Mesenchymal stem cell (in vitro differentiated cells and primary cell): Measurements from ENCODE around the gene MYD88.
"Not testable (repeated sequence)": the region's sequence is repeated elsewhere in the genome, so short reads cannot be mapped to it uniquely, and the experiment has no call there.

Source experiments
- DNase-seq: peaks from one replicate; pipeline ENCODE4 v3.0.0-alpha.2; 2013
- H2AFZ ChIP-seq: one replicate; pipeline ENCODE4 v1.6.1; 2013; ENCODE audit warnings: low read depth, mild to moderate bottlenecking, control low read depth, inconsistent platforms, low read length, moderate library complexity
- H2AK5ac ChIP-seq: 2 replicates; pipeline ENCODE4 v1.6.1; 2013; ENCODE audit warnings: low read length, moderate library complexity, mild to moderate bottlenecking, inconsistent platforms; ENCODE audit not compliant: severe bottlenecking
- H2BK120ac ChIP-seq: one replicate; pipeline ENCODE4 v1.6.1; 2013; ENCODE audit warnings: low read depth, mild to moderate bottlenecking, inconsistent platforms, low read length, moderate library complexity
- H2BK12ac ChIP-seq, 2 experiments: one replicate each; pipeline ENCODE4 v1.6.1; 2013; ENCODE audit warnings: inconsistent platforms in 2 of 2, low read length in 2 of 2, mild to moderate bottlenecking in 2 of 2, moderate library complexity in 2 of 2, control low read depth in 1 of 2
- H2BK15ac ChIP-seq: one replicate; pipeline ENCODE4 v1.6.1; 2013; ENCODE audit warnings: mild to moderate bottlenecking, low read depth, inconsistent platforms; ENCODE audit not compliant: poor library complexity, severe bottlenecking
- H2BK5ac ChIP-seq: 2 replicates; pipeline ENCODE4 v1.6.1; 2013; ENCODE audit warnings: low read depth, mild to moderate bottlenecking, low read length, control low read depth, inconsistent platforms; ENCODE audit not compliant: poor library complexity, severe bottlenecking
- H3K14ac ChIP-seq, 2 experiments: one replicate each; pipeline ENCODE4 v1.6.1; 2013; ENCODE audit warnings: inconsistent platforms in 2 of 2, low read length in 2 of 2, control low read depth in 1 of 2, mild to moderate bottlenecking in 1 of 2, moderate library complexity in 1 of 2
- H3K18ac ChIP-seq, 2 experiments: one replicate each; pipeline ENCODE4 v1.6.1; 2013; ENCODE audit warnings: inconsistent platforms in 2 of 2, low read length in 2 of 2, control low read depth in 1 of 2, low read depth in 1 of 2, mild to moderate bottlenecking in 1 of 2
- H3K23ac ChIP-seq, 2 experiments: one replicate each; pipeline ENCODE4 v1.6.1; 2013; ENCODE audit warnings: inconsistent platforms in 2 of 2, low read length in 2 of 2, mild to moderate bottlenecking in 2 of 2, moderate library complexity in 2 of 2, control low read depth in 1 of 2
- H3K27ac ChIP-seq: 2 replicates; pipeline ENCODE4 v1.5.1; 2013; ENCODE audit warnings: mild to moderate bottlenecking, moderate library complexity, low read length, control low read depth, inconsistent platforms; ENCODE audit not compliant: poor library complexity, severe bottlenecking
- H3K27me3 ChIP-seq, 2 experiments: 2 replicates each; pipeline versions ENCODE4 v1.6.1 to v1.7.0; 2013; ENCODE audit warnings: low read length in 2 of 2, mild to moderate bottlenecking in 2 of 2, moderate library complexity in 2 of 2, control low read depth in 1 of 2, inconsistent platforms in 1 of 2; ENCODE audit not compliant: control insufficient read depth in 1 of 2, insufficient read depth in 1 of 2
- H3K36me3 ChIP-seq, 2 experiments: 2 replicates each; pipeline versions ENCODE4 v1.6.1 to v1.7.0; 2013; ENCODE audit warnings: low read length in 2 of 2, control low read depth in 1 of 2, inconsistent platforms in 1 of 2, low read depth in 1 of 2, mild to moderate bottlenecking in 1 of 2; ENCODE audit not compliant: insufficient read depth in 2 of 2, control insufficient read depth in 1 of 2
- H3K4ac ChIP-seq, 2 experiments: one replicate each; pipeline ENCODE4 v1.6.1; 2013; ENCODE audit warnings: inconsistent platforms in 2 of 2, low read length in 2 of 2, mild to moderate bottlenecking in 2 of 2, moderate library complexity in 2 of 2, control low read depth in 1 of 2, low read depth in 1 of 2
- H3K4me1 ChIP-seq: 2 replicates; pipeline ENCODE4 v1.6.1; 2013; ENCODE audit warnings: low read depth, low read length, control low read depth; ENCODE audit not compliant: control insufficient read depth, insufficient read depth
- H3K4me2 ChIP-seq: 2 replicates; pipeline ENCODE4 v1.6.1; 2013; ENCODE audit warnings: low read length, mild to moderate bottlenecking, inconsistent platforms; ENCODE audit not compliant: poor library complexity, severe bottlenecking
- H3K4me3 ChIP-seq, 2 experiments: 2 replicates each; pipeline versions ENCODE4 v1.5.1 to v1.7.0; 2013; ENCODE audit warnings: low read length in 2 of 2, mild to moderate bottlenecking in 2 of 2, control low read depth in 1 of 2, low read depth in 1 of 2; ENCODE audit not compliant: insufficient read depth in 1 of 2
- H3K79me1 ChIP-seq: replicated peaks from 2 replicates; pipeline ENCODE4 v1.6.1; 2013; ENCODE audit warnings: mild to moderate bottlenecking, control low read depth, low read length, inconsistent platforms; ENCODE audit not compliant: poor library complexity, severe bottlenecking
- H3K9ac ChIP-seq: 2 replicates; pipeline ENCODE4 v1.7.0; 2013; ENCODE audit warnings: mild to moderate bottlenecking, low read length, moderate library complexity
- H3K9me3 ChIP-seq: 2 replicates; pipeline ENCODE4 v1.7.0; 2013; ENCODE audit warnings: mild to moderate bottlenecking, low read length; ENCODE audit not compliant: control insufficient read depth
- H4K8ac ChIP-seq: one replicate; pipeline ENCODE4 v1.6.1; 2013; ENCODE audit warnings: inconsistent platforms, mild to moderate bottlenecking, low read length, moderate library complexity
- H4K91ac ChIP-seq: one replicate; pipeline ENCODE4 v1.6.1; 2013; ENCODE audit warnings: mild to moderate bottlenecking, low read length, inconsistent platforms
- WGBS: methylation state at CpG from one replicate; pipeline ENCODE4 v1.1.7; 2013; ENCODE audit warnings: mixed read lengths; 5-methylcytosine and 5-hydroxymethylcytosine counted together

MYD88 gene

DNA sequence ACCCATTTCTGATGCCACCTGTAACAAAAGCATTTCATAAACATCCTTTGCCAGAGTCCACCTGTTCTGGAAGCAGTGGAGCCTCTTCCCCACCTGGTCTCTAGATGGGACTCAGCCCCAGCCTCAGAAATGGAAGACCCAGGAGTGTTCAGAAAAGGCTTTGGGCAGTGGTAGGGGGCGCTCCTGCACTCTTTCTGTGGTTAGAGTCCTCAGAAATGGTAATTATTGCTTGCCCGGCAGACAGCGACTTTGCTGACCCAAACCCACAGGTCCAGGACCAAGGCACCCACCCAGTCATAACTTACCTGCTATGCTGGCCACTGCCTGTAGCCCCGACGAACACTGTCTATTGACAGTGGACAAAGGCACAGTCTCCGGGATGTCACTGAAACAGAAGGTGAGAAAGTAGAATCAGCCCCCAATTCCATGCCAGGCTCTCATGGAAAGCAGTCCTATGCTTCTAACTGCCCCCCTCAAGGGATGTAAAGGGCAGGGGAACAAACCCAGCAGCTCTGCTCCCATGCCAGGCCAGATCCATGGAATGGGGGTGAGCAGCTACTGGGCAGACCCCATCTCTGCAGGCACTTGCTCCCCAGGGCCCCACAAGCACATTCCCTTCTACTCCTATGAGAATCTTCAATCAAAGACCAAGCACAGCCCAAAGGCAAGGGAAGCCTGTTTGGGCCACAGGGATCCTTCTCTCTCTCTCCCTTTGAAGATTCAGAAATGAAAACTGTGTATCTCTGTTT lies 6.7 kb upstream of the MYD88 start:
- Histone ChIP-seq H4K91ac (no peak overlapping the region), H4K8ac (no peak overlapping the region), H3K79me1 (peaks cover 49% of the 10 kb centered on the region), H2BK15ac (no peak overlapping the region), H2BK5ac (no peak overlapping the region), H2BK120ac (no peak overlapping the region), H3K27me3 (no peaks in the 10 kb centered on the region), H3K18ac (no peak overlapping the region), H3K4ac (no peak overlapping the region), H2AK5ac (no peak overlapping the region), H2AFZ (no peak overlapping the region), H3K4me1 (peaks cover 5% of the 10 kb centered on the region), H2BK12ac (no peak overlapping the region), H3K23ac (no peak overlapping the region), H3K4me3 (no peak overlapping the region), H3K9ac (no peak overlapping the region), H3K36me3 (peaks cover 62 to 85% of the 10 kb centered on the region in 2 experiments), H3K27ac (no peak overlapping the region), H3K4me2 (no peak overlapping the region), H3K14ac (no peak overlapping the region), H3K9me3 (no peaks in the 10 kb centered on the region)
- peak; percentile 41 for DNase-seq
- 76% methylated on average over 6 of the region's 6 CpGs for WGBS

DNA sequence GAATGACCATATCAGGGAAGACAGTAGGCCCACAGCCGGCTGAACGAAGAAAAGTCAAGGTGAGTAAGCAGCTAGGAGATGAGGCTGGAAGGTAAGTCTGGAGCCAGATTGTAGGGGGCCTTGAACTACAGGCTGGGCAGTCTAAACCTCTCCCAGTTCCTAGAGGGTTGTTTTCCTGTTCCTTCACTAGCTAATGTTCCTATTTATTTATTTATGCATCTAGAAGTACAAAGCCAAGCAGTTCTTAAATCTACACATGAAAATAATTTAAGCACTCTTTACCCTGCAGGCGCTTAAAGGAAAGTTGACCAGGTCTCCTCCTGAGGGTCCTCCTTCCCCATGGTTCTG lies 5.3 kb upstream of the MYD88 start:
- Histone ChIP-seq H3K9me3 (no peaks in the 10 kb centered on the region), H3K14ac (no peak overlapping the region), H3K18ac (no peak overlapping the region), H2BK12ac (no peak overlapping the region), H3K36me3 (peaks cover 50 to 71% of the 10 kb centered on the region in 2 experiments), H4K91ac (no peak overlapping the region), H3K27me3 (no peaks in the 10 kb centered on the region), H4K8ac (no peak overlapping the region), H2BK15ac (no peak overlapping the region), H3K9ac (no peak overlapping the region), H2BK5ac (no peak overlapping the region), H2AK5ac (no peak overlapping the region), H3K4me3 (no peak overlapping the region), H3K4ac (no peak overlapping the region), H2BK120ac (no peak overlapping the region), H3K4me2 (no peak overlapping the region), H3K79me1 (peaks cover 46% of the 10 kb centered on the region), H3K4me1 (peaks cover 11% of the 10 kb centered on the region), H3K27ac (no peak overlapping the region), H2AFZ (no peak overlapping the region), H3K23ac (no peak overlapping the region)
- WGBS: 97% methylated on average over 3 of the region's 3 CpGs
- DNase-seq: no peak

DNA sequence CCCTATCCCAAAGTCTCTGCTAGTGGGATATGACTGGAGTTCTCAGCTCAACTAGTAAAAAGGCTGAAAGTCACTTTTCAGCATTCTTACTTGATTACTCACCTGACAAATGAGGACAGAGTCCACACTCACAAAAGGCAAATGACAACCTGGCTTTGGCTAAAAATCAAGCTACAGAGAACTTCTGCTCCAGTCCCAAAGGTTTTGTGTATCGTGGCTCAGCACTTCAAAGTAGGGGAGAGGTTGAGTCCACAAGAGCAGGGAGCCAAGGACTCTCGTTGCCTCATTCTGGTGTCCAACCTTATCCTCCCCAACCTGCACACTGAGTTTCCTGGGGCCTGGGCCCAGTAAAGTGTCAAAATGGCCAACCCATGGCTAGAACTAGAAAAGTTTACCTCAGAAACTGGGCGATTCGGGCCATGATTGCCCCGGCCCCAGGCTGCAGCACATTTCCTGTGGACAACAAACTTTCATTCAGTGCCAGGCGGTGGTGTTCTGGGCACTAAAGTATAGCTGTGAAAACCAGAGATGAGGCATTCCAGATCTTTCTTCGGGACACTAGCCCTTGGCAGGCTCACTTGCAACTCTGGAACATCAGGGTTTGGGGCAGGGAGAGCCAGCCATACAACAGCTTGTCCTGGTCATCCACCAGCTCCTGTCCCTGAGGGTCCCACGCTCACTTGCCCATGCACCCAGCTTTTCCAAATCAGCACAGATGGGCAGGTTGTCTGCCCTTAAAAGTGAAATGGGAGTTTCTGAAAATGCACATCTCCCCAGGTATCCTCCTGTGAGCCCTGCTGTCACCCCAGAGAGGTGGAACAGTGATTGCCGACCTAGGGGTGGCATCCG lies 4.7 kb upstream of the MYD88 start:
- Histone ChIP-seq H3K27ac (no peak overlapping the region), H3K23ac (no peak overlapping the region), H2BK120ac (no peak overlapping the region), H3K4me3 (no peak overlapping the region), H3K4me2 (no peak overlapping the region), H3K9me3 (no peaks in the 10 kb centered on the region), H2BK15ac (no peak overlapping the region), H2AK5ac (no peak overlapping the region), H3K36me3 (peaks cover 46 to 66% of the 10 kb centered on the region in 2 experiments), H2AFZ (no peak overlapping the region), H4K8ac (no peak overlapping the region), H3K4ac (no peak overlapping the region), H4K91ac (no peak overlapping the region), H3K18ac (no peak overlapping the region), H2BK12ac (no peak overlapping the region), H3K79me1 (peaks cover 44% of the 10 kb centered on the region), H3K9ac (no peak overlapping the region), H2BK5ac (no peak overlapping the region), H3K27me3 (no peaks in the 10 kb centered on the region), H3K14ac (no peak overlapping the region), H3K4me1 (peaks cover 13% of the 10 kb centered on the region)
- no peak for DNase-seq
- WGBS: 92% methylated on average over 10 of the region's 10 CpGs

DNA sequence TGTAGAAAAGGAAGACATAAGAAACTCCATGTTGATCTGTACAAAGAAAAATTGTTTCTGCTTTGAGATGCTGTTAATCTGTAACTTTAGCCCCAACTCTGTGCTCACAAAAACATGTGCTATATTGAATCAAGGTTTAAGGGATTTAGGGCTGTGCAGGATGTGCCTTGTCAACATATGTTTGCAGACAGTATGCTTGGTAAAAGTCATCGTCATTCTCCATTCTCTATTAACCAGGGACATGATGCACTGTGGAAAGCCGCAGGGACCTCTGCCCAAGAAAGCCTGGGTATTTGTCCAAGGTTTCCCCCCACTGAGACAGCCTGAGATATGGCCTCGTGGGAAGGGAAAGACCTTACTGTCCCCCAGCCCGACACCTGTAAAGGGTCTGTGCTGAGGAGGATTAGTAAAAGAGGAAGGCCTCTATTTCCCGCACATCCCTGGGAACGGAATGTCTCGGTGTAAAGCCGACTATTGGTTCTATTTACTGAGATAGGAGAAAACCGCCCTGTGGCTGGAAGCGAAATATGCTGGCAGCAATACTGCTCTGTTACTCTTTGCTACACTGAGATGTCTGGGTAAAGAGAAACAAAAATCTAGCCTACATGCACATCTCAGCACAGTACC lies 3.8 kb upstream of the MYD88 start:
- H4K91ac ChIP-seq, H4K8ac ChIP-seq, H3K27me3 ChIP-seq, H2AK5ac ChIP-seq, H3K9ac ChIP-seq, H3K4me3 ChIP-seq, H3K18ac ChIP-seq, H2AFZ ChIP-seq, H3K27ac ChIP-seq, H3K4ac ChIP-seq, H2BK120ac ChIP-seq, H2BK15ac ChIP-seq, H2BK12ac ChIP-seq, H3K4me2 ChIP-seq, H2BK5ac ChIP-seq, H3K14ac ChIP-seq, H3K23ac ChIP-seq, H3K9me3 ChIP-seq, DNase-seq: not testable (repeated sequence)
- Histone ChIP-seq H3K79me1 (peaks cover 44% of the 10 kb centered on the region), H3K36me3 (peaks cover 37 to 58% of the 10 kb centered on the region in 2 experiments), H3K4me1 (peaks cover 19% of the 10 kb centered on the region)
- WGBS: 98% methylated on average over 10 of the region's 10 CpGs
